ENCODE measurements around the gene LAMA4. TPM values are rescaled to one million over a fixed set of nuclear protein-coding genes. Genes with fewer than 3 reads are reported as not detected.

The LAMA4 gene, protein sequence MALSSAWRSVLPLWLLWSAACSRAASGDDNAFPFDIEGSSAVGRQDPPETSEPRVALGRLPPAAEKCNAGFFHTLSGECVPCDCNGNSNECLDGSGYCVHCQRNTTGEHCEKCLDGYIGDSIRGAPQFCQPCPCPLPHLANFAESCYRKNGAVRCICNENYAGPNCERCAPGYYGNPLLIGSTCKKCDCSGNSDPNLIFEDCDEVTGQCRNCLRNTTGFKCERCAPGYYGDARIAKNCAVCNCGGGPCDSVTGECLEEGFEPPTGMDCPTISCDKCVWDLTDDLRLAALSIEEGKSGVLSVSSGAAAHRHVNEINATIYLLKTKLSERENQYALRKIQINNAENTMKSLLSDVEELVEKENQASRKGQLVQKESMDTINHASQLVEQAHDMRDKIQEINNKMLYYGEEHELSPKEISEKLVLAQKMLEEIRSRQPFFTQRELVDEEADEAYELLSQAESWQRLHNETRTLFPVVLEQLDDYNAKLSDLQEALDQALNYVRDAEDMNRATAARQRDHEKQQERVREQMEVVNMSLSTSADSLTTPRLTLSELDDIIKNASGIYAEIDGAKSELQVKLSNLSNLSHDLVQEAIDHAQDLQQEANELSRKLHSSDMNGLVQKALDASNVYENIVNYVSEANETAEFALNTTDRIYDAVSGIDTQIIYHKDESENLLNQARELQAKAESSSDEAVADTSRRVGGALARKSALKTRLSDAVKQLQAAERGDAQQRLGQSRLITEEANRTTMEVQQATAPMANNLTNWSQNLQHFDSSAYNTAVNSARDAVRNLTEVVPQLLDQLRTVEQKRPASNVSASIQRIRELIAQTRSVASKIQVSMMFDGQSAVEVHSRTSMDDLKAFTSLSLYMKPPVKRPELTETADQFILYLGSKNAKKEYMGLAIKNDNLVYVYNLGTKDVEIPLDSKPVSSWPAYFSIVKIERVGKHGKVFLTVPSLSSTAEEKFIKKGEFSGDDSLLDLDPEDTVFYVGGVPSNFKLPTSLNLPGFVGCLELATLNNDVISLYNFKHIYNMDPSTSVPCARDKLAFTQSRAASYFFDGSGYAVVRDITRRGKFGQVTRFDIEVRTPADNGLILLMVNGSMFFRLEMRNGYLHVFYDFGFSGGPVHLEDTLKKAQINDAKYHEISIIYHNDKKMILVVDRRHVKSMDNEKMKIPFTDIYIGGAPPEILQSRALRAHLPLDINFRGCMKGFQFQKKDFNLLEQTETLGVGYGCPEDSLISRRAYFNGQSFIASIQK (N-terminal part only)
- 10 to 100 TPM; 49.2 to 61.0 TPM for total RNA-seq
- polyA plus RNA-seq (ENCODE audit: insufficient read depth, low read depth, low replicate concordance), result 37.6 TPM
- long read RNA-seq, donor 1, transcript LAMA4-203 (2 exons, 1,061 nt), result major isoform, 5 of 13 reads
- long read RNA-seq, donor 1, partial matches to known transcripts, result 6 of 13 reads
- long read RNA-seq, donor 1, other reads (novel, unspliced or antisense), result 0 of 13 reads
- long read RNA-seq, donor 2, partial matches to known transcripts, result 0 of 7 reads
- long read RNA-seq, donor 2, other reads (novel, unspliced or antisense), result 0 of 7 reads

DNA sequence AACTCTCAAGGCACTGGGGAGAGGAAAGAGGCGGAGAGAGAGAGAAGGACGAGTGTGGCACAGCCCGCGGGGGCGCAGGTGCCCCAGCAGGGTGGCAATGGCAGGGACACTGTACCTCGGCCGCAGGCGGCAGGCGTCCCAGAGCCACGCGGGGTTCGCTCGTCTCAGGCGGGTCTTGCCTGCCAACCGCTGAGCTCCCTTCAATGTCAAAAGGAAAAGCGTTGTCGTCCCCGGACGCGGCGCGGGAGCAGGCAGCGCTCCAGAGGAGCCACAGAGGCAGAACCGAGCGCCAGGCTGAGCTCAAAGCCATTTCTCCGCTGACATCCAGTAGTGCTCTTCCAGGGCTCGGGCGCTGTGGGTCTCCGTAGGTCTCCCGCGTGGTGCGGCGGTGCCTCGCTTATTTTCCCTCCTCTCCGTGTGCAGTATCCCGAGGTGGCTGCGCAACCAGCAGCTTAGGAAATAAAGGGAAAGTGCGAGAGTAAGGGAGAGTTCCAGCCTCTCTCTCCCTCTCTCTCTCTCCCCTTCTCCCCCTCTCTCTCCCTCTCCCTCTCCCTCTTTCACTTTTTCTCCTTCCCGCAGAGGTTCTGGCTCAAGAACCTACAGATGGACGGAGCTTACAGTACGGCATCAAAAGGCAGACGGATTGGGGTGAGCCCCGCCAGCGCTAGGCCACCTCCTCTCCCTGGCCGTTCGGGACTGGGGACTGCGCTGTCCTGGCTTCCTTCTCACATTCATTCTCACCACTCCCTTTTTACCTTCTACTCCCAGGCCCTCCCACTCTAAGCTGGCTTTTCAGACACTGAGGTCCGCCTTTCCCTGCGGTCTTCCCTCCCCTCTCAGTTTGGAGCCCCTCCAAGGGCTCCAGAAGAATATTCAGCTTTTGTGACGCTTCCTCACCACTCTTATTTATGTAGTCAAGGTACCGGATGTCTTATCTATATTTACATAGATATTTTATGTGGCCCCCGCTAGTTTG is at the start of gene LAMA4:
Gene LAMA4 (minus strand): TSS at position 727 of the 976 bp plus-strand sequence. CDS start 417 bp downstream, at position 310.
- peak; percentile 62 for DNase-seq
- Histone ChIP-seq H3K36me3 (ENCODE audit: low read depth, missing control alignments) (no peaks in the 10 kb centered on the region), H3K27ac (peak within 1 kb of the TSS; percentile 81 to 93), H3K4me1 (peaks cover 18% of the 10 kb centered on the region), H3K4me3 (peak within 1 kb of the TSS; percentile 69 to 82), H3K9me3 (no peaks in the 10 kb centered on the region), H3K27me3 (no peaks in the 10 kb centered on the region)
- intact Hi-C loops (cut with DNase I; ENCODE audit: low total_unique reads), result no loop called here
- WGBS, 2 donors, result 1 to 2% methylated on average over 41 to 52 of the region's 52 CpGs
- no peak for TF ChIP-seq POLR2A (IDR thresholded peaks at IDR 0.05)
- TF ChIP-seq, protein P1, sequence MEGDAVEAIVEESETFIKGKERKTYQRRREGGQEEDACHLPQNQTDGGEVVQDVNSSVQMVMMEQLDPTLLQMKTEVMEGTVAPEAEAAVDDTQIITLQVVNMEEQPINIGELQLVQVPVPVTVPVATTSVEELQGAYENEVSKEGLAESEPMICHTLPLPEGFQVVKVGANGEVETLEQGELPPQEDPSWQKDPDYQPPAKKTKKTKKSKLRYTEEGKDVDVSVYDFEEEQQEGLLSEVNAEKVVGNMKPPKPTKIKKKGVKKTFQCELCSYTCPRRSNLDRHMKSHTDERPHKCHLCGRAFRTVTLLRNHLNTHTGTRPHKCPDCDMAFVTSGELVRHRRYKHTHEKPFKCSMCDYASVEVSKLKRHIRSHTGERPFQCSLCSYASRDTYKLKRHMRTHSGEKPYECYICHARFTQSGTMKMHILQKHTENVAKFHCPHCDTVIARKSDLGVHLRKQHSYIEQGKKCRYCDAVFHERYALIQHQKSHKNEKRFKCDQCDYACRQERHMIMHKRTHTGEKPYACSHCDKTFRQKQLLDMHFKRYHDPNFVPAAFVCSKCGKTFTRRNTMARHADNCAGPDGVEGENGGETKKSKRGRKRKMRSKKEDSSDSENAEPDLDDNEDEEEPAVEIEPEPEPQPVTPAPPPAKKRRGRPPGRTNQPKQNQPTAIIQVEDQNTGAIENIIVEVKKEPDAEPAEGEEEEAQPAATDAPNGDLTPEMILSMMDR (IDR thresholded peaks at IDR 0.05), result no peak

DNA sequence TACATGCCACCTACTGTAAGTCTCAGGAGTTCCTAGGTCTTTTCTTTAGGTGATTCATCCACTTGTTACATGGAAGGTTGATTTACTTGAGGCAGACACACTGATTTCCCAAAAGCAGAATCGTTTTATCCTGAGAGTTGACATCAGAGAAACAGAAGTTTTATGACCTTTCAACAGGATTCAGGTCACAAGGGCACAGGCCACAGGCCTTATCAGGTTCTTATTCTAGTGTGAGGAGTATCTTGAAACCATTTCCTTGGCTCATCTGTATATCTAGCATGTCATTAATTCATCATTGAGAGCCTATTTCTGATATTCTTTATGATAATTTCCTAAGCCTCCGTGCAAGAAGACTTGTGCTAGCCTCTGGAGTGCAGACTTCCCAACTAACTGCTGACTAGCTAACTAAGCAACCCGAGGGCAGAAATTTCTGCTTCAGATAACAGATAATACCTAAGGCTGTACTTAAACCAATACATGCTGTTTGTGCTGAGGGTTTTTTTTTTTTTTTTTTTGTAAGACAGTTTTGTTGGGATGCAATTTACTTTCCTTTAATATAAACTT is 47.9 kb upstream of the LAMA4 start:
- intact Hi-C loops (cut with DNase I; ENCODE audit: low total_unique reads), result no loop called here
- TF ChIP-seq, protein P1 (IDR thresholded peaks at IDR 0.05), result no peak
- no peak for TF ChIP-seq POLR2A (IDR thresholded peaks at IDR 0.05)
- H3K36me3 ChIP-seq (ENCODE audit: low read depth, missing control alignments), result no peaks in the 10 kb centered on the region
- DNase-seq, result no peak
- no peaks in the 10 kb centered on the region for H3K27me3 ChIP-seq
- no peaks in the 10 kb centered on the region for H3K4me1 ChIP-seq
- no peaks in the 10 kb centered on the region for H3K9me3 ChIP-seq
- H3K4me3 ChIP-seq, result no peak overlapping the region
- WGBS, 2 donors, result 71 to 80% methylated on average over 3 of the region's 3 CpGs
- H3K27ac ChIP-seq, result no peak overlapping the region

DNA sequence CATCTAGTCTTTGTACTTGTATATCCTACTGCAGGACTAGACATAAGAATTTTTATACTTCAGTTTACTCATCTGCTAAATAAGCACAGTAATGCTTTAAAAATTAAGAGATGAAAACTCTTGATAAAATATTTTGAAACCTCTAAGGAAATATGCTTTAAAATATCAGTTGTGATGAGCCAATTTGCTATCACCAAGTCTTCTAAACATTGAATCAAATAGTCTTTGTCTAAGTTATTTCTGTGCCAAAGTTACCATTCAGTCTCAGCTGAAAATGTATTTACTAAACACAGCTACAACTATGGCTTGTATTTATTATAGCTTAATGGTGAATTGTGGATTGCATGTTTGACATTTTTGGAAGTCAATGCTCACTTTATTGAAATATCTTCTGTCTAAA is 46.5 kb upstream of the LAMA4 start:
- H3K4me3 ChIP-seq, result no peak overlapping the region
- no peaks in the 10 kb centered on the region for H3K36me3 ChIP-seq (ENCODE audit: low read depth, missing control alignments)
- DNase-seq, result no peak
- intact Hi-C loops (cut with DNase I; ENCODE audit: low total_unique reads), result no loop called here
- no peaks in the 10 kb centered on the region for H3K9me3 ChIP-seq
- H3K4me1 ChIP-seq, result no peaks in the 10 kb centered on the region
- no peak overlapping the region for H3K27ac ChIP-seq
- no peaks in the 10 kb centered on the region for H3K27me3 ChIP-seq
- TF ChIP-seq, protein P1 (IDR thresholded peaks at IDR 0.05), result no peak
- no peak for TF ChIP-seq POLR2A (IDR thresholded peaks at IDR 0.05)

Data from testis (tissue), 5 donors.